Right forelimb (tissue), 1 donor: ENCODE measurements around the gene PPP1R1B.

ENCODE experiments used
- DNase-seq: peaks from one replicate; pipeline ENCODE4 v3.0.0-alpha.2; 2018

Gene PPP1R1B

DNA sequence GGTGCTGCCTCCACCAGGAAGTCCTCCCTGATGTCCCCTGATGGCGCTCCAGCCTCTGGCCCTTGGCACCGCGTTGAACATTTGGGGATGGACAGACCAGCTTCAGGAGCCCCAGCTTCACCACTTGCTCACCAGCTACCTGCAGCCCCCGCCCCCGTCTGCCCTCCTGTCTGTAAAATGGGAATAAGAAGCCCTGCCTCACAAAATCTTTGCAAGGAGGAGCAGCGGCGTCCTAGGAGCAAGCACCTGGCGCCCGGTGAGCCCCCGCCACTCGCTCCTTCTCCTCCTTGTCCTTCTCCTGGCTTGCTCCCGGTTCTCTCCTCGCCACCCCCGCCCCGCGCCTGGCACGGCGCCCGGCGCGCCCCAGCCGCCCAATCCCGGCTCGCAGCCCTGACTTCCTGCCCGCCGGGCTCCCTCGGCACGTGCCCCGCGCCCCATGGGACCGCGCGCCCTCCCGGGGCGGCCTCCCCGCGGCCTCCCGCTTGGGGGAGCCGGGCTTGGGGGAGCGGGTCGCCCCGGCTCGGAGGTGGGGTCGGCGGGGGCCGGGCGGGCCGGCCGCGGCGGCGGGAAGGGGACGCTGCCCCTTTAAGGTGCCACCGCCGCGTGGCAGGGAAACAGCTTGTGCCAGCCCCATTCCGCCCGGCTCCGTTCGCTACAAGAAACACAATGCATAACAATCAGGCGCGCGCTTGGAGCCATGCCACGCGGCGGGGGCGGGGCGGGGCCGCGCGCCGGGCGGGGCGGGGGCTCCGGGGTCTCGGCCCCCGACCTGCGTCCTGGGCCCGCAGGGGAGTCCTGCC lies 9.1 kb upstream of the PPP1R1B start:
- peak; percentile 75 for DNase-seq

DNA sequence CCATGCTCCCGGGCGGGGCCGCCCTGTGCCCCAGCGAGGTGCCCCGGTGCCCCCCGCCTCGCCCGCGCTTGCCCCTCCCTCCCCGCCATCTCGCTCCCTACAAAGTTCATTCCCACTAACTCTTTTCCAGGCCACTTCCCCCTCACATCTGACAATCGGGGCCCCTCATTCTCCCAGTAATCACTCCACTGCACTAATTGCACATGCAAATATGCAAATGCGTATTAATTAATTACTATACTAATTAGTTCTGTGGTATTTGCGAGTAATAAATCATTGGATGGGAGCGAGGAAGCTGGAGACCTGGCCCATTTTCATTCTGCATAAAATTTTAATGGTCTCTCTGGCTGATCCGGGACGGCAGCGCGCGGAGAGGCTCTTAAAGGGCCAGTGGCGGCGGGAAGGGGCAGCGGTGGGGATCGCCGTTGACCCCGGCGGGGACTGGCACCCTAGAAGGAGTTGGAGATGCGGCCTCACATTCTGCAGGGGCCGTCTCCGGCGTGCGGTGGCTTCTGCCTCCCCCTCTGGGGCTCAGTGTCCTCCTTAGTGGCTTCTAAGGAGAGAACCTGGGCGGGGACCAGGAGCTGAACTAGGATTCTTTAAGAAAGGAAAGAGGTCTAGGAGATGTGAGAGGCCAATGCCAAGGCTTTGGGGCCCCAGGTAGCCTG lies 8.4 kb upstream of the PPP1R1B start:
- DNase-seq = no peak

DNA sequence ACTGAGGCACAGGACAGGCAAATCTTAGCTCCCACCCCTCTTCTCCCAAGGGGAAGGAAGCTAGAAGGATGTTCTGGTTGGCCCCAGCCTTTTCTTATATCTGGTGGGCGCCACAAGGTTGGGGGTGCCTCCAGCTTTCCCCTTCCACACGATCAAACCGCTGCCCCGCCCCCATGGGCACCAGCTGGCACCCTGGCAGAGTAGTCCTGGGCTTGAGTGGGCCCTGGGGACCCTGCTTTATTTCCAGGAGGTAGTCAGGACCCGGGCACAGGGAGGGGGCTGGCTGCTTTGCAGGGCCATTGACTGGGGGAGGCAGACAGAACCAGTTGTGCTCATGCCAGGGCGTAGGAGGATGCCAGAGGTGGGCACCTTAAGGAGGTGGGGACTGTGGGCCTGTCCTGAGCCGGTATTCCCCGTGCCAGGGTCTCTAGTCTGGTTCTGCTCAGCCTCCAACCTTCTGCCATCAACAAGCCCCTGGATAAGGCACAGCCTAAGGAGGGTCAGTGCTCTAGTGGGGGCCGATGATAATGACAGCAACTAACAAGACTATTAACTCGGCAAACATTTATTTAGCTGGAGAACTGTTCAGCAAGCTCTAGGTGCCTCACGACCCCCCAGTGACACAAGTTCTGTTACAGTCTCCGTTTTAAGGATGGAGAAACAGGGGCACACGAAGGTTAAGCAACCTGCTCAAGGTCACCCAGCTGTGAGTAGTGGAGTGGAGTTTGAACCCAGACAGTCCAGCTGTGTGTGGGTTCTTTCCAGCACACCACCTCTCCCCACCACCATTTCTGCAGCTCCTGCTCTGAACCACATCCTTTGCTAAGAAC lies 7.6 kb upstream of the PPP1R1B start:
- DNase-seq = no peak

DNA sequence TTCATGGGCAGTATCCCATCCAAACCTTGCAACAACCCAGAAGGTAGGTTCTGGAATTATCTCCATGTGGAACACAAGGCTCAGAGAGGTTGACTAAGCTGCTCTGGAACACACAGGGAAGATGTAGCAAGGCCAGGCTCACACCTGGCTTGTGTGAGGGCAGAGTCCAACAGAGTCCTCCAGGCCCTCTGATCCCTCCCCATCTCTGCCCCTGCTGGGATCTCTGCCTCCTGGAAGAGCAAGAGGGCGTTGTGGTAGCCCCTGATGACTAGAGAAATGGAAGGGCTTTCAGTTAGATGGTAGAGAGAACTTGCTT lies 7.0 kb upstream of the PPP1R1B start:
- DNase-seq = no peak

DNA sequence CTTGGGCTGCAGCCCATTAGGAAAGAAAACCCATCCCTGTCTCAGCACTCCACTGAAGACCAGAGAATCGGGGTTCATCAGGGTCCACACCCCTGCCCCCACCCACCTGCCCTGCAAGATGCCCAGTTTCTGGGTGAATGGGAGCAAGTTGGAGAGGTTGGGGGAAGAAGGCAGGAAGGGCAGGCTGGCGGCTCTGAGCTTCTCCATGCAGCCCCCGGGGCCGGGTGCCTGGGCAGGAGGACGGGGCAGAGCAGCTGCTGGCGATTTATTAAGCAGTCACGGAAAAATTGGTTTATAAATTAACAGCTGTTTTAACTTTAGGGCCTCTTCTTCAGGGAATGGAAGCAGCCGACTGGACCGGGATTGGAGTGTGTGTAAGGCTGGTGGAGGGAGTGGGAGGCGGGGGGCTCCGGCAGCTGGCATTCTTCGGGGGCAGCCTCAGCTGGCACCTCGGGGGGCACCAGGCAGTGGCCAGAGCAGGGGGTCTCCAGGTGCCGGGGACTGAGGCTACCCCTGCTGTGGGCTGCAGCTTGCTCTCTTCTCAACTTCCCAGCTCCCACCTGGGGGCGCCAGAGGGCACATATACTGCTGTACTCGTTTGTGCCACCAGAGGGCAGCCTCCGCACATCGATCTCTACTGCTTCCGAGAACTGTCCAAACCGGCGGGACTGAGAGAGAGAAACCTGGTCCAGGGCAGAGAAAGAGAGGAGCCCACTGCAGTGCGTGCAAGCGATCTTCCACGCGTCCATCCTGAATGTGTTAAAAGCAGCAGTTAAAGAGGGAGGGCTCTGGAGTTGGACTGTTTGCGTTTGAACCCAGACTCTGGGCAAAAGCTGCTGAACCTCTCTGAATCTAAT lies 5.0 kb upstream of the PPP1R1B start:
- DNase-seq = peak; percentile 95

DNA sequence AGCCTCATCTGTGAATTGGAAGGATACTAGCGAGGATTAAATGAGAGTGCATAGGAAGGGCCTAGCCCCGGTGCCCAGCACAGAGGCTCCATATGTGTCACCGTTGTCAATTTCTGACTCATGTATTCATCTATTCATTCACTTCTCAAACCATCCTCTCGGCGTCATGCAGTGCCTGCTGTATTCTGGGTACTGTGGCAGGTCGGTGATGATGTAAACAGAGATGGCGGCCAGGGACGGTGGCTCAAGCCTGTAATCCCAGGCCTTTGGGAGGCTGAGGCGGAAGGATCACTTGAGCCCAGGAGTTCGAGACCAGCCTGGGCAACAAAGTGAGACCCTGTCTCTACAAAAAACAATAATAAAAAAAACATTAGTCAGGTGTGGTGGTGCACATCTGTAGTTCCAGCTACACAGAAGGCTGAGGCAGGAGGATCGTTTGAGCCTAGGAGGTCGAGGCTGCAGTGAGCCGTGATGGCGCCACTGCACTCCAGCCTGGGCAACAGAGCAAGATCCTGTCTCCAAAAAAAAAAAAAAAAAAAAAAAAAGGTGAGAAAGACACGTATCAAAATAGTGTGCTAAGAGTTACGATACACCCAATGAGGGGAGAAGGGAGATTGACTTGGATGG lies 4.3 kb upstream of the PPP1R1B start:
- DNase-seq = no peak

DNA sequence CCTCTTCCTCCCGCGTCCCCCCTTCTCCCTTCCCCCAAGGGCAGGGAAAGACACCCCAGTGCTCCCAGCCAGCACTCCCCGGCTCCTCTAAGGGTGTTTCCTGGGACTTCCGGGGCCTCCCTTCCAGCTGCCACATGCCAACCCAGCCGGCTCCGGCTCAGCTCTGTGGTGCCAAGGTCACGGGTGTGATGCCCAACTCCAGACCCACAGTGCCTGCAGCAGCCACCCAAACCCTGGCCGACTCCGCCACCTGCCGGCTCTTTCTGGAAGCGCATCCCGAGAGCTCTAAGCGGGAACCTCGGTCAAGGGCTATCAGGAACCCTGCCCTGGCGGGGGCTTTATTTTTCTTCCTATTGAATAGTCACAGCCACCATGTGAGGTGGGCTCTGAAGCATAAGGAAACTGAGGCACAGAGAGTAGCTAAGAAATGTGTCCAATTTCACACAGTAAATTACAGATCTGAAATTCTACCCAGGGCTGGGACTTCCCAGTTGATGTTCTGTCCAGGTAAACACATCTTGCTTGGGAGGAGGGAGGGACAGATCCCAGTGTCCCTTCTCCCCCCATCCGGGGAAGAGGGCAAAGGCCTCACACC lies 3.3 kb upstream of the PPP1R1B start:
- DNase-seq = peak; percentile 86

DNA sequence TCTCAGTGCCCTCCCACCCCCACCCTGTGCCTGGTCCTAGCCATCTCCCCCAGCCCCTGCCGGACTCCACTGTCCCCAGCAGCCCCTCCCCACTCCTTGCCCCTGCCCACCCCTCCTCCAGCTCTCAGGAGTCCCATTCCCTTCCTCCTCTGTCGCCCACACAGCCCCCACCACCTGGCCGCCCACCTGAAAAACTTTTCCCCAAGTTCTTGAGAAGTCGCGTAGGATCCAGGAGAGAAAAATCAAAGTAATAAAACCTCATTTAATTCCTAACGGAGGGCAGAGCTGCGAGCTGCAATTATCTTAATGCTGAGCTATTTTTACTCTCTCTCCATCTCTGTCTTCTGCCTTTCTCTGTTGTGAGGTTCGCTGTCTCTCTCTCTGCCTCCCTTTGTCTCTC lies 2.4 kb upstream of the PPP1R1B start:
- no peak for DNase-seq

DNA sequence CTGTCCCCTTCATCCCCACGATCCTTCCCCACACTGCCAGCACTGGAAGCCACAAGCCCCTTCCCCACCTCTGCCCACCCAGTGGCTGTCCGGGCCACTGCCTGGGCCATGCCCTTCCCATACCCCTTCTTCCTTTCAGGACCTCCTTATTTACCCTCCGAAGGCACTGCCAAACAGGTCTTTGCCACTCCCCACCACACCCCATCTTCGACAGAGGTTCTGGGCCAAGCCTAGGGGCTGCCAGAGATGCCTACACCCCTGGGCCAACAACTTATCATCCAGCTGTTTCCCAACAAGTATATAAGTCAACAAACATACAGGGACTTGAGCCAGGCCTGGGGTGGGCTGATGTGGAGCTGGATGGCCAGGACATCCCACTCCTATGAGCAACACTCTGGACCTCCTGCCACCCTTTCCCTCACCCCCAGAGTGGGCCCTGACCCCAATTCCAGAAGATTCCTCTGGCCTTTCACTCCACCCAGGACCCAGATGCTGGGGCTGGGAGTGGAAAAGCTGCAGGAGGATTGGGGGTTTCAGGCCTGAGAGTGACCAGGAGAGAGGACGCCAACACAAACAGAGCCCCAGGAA lies 1.5 kb upstream of the PPP1R1B start:
- no peak for DNase-seq

DNA sequence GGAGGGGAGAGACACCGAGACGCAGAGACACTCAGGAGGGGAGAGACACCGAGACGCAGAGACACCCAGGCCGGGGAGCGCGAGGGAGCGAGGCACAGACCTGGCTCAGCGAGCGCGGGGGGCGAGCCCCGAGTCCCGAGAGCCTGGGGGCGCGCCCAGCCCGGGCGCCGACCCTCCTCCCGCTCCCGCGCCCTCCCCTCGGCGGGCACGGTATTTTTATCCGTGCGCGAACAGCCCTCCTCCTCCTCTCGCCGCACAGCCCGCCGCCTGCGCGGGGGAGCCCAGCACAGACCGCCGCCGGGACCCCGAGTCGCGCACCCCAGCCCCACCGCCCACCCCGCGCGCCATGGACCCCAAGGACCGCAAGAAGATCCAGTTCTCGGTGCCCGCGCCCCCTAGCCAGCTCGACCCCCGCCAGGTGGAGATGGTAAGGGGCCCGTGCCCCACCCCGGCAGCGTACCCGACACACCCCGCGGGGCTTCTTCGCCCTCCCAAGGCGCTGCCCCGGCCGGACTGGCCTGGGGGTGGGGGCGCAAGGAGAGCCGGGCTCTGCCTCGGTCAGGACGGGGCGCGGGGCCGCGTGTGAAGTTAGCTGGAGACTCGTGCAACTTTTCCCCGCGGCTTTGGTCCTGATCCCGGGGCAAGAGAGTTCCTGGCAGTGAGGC lies 427 bp downstream of the PPP1R1B start:
- DNase-seq = no peak

DNA sequence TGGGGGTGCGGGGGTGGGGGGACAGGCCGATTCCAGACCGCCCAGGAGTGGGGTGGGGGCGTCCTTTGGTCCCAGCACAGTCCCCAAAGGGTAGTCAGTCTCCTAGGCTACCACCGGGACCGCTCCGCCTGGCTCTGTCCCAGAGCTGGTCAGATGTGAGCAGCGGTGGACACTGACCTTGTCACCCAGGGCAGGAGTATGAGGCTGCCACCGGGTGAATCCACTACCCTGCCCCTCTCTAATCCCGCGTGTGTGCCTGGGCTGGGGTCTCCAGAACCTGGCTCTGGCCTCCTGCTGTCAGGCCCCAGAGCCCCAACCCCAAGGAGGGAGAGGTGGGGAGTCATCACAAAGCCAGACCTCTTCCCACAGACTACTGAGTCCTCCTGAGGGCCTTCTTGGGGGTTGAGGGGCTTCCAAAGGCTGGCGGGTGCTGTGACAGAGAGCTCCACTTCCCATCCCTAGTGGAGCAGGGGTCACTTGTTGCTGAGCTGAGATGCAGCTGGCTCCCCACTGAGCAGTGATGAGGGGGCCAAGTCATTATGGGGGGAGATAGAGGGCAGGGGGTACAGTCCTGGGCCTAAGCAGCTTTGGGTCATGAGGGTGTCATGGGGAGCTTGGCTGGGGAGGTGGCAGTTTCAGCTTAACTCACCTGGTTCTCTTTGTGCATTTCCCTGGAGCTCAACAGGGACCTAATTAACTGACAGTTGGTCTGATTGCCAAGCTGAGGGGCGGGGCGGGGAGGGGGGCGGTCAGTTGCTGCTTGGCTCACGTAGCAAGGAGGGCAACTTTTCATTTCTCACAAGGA lies 1.2 kb downstream of the PPP1R1B start:
- no peak for DNase-seq

DNA sequence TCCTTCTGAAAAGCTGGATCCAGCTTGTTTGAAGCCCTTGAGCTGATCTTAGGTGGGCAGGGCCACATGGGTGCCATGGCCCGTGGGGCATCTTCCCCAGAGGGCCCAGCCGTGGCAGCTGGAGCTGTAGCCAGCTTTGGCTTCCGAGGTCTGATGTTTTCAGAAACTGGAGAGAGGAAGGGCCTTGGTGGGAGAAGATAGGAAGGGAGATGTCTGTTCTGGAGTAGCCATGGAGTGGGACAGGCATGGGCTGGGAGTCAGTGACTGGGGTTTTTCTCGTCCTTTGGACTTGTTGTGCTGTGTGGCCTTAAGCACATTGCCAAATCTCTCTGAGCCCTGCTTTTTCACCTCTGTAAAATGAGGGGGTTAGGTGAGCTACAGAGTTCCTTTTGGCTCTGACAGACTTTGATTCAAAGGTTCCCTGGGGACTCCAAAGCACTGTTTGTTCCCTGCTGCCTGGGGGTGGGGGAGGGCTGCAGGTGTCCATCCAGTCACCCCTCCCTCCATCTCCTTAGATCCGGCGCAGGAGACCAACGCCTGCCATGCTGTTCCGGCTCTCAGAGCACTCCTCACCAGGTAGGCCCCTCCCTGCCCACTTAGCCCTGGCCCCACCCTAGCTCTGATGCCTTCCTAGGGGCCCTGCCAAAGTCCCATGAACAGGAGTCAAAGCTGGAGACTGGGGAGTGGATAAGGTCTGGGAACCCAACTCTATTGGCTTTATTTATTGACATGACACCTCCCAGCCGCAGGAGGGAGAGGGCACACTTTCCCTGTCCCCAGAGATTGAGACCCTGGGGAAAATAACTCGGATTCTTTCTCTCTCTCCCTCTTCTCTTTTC lies 2.1 kb downstream of the PPP1R1B start:
- no peak for DNase-seq

DNA sequence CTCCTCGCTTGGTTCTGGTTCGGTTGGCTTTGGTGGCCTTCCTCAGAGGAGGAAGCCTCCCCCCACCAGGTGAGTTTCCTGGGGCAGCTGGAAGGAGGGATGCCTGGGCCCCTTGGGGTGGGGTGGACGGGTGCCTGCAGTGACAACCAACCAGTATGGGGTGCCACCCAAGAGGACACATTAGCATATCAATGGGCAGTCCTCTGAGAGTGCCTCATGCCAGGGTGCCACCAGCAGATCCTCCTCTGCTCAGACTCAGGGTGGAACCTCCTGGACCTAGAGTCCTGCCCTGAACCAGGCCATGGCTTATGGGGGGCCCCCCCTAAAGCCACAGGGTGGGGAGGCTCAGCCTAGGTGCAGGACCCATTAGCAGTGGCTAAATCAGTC lies 2.7 kb downstream of the PPP1R1B start:
- DNase-seq = no peak

DNA sequence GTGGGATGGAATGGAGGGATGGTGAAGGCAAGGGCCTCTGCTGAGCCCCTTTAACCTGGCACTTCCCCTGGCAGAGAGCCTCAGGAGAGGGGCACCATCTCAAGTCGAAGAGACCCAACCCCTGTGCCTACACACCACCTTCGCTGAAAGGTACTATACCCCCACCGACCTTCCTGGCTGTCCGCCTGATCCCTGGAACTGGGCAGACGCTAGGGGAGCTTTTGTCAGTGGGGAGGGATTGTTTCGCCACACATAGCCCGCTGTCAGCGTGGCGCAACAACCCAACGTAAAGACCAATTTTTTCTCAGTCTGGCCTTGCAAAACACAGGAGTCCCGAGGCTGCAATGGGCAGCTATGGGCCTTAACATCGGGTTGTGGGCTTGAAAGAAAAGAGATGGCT lies 3.1 kb downstream of the PPP1R1B start:
- DNase-seq = no peak

DNA sequence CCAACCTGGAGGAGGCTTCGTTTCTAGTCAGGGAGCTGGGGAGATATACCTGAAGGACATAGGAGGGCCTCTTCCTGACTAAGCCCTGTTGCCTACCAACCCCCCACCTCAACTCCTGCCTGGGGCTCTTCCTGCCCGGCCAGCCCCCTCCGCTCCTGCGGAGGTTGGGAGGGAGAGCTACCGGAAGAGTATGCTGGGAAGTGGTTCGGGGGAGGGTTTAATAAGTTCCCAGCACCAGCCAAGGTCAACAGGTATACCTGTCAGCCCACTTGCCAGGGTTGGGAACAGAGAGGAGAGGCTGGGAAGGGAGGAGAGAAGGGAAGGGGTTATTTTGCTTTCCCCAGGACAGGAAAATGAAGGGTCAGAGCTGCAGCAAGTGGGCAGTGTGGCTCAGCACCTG lies 4.7 kb downstream of the PPP1R1B start:
- no peak for DNase-seq

DNA sequence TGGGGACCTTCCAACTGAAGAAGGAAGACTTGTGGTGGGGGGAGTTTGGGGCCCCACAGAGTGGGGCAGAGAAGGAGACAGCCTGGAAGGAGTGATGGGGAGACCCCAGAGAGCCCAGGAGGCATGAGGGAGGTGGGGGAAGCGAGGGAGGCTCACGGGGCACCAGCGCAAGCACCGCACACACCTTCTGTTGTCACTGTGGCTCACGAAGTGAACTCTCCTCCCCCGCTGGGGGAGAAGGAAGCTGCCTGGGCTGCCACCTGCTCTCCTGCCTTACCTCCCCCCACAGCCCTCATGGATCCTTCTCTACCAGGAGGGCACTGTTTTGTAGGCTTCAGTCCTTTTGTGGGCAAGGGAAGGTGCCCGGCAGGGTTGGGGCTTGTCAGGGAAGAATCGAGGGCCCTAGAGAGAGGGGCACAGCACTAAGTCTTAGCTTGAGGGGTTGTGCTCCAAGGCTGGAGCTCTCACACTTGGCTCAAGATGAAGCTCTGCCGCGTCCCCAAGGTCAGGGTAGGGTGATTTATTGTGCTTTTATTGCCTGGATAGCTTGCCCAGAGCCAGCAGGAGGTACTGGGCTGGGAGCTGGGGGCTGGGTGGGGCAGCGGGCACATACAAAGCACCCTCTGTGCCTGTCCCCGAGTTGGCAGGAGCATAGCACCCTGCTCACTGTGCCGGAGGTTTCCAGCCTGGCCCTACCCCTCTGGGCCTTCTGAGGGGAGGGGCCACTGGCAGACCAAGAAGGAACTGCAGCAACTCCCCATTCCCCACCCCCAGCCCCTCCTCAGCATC lies 5.6 kb downstream of the PPP1R1B start:
- no peak for DNase-seq

DNA sequence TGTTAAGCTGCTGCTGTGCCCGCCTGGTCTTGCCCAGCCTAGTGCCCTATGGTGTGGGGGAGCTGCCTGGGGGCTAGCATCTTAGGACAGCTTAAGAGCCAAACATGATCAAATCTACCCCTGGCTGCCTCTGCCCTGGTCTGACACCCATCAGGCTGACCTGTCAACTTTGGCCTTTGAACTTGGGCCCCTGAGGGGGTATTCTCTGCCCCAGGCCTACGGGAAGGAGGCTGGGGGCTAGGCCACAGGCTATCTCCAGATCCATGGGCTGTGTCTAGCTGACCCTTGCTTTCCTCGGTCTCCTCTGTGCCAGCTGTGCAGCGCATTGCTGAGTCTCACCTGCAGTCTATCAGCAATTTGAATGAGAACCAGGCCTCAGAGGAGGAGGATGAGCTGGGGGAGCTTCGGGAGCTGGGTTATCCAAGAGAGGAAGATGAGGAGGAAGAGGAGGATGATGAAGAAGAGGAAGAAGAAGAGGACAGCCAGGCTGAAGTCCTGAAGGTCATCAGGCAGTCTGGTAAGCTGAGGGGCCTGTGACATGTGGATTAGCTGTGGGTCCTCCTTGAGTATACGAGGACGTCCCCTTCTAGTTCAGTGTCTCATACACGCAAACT lies 6.9 kb downstream of the PPP1R1B start:
- DNase-seq = no peak

DNA sequence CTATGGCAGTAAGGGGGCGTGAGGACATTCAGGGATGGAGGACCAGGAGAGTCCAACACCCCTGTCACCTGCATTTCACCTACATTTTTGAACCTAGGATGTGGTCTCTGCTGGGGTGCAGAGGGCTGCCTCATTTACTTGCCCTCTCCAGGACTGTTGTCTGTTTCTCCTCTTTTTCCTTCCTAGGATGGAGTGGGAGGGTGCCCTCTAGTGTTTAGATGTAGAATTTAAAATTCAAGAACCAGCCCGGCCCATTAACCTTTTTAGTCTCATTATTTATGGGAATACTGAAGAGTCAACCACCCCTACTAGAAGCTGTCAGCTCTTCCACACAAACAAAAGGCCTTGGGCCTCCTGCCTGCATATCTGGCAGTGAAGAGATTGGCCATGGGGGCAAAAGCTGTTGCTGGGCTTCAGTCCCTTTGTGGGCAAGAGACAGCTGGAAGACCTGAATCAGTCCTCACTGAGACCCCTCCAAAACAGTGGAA lies 7.7 kb downstream of the PPP1R1B start:
- DNase-seq = no peak
